Activated CD8-positive, alpha-beta memory T cell treated with anti-CD3 and anti-CD28 coated beads, Interleukin-2, amount 10 ng/mL, durations not matched to agents 7 days and 5 days (primary cell): ENCODE measurements around the gene CCDC51. TPM values are rescaled to one million over a fixed set of nuclear protein-coding genes. Genes with fewer than 3 reads are reported as not detected.

Experiments
- ATAC-seq: fragments of 150-1000 bp; cut with Tn5 transposase; one replicate; pipeline ENCODE4 v1.10.0; 2021; ENCODE audit warnings: moderate library complexity
- CTCF ChIA-PET: fragments of 350-600 bp; sonication (Branson Sonifier 250); formaldehyde crosslinking; loops from one replicate; lab custom pipeline; 2021; ENCODE audit warnings: antibody characterized with exemption; lab: Charles Lee
- DNase-seq: peaks from one replicate; pipeline ENCODE4 v3.0.0-alpha.2; 2020
- H3K27ac Mint-ChIP-seq: one replicate; pipeline ENCODE4 v1.8.0; 2021; ENCODE audit warnings: mild to moderate bottlenecking, mixed read lengths
- H3K27me3 Mint-ChIP-seq: one replicate; pipeline ENCODE4 v1.8.0; 2021; ENCODE audit warnings: mixed read lengths
- H3K36me3 Mint-ChIP-seq: one replicate; pipeline ENCODE4 v1.8.0; 2021; ENCODE audit warnings: mild to moderate bottlenecking, mixed read lengths
- H3K4me1 Mint-ChIP-seq: one replicate; pipeline ENCODE4 v1.8.0; 2021; ENCODE audit warnings: mixed read lengths
- H3K4me3 Mint-ChIP-seq: one replicate; pipeline ENCODE4 v1.8.0; 2021; ENCODE audit warnings: mild to moderate bottlenecking, moderate library complexity, mixed read lengths
- H3K9me3 Mint-ChIP-seq: one replicate; pipeline ENCODE4 v1.8.0; 2022; ENCODE audit warnings: low read depth, mixed read lengths
- total RNA-seq, 2 experiments: library from RNA; stranded (reverse); gene quantifications; one replicate each; pipeline ENCODE4 v1.2.3, GENCODE V29; 2021

Gene CCDC51
- total RNA-seq, 2 experiments from 2014 or later, result 18.4 to 21.9 TPM

- H3K9me3 Mint-ChIP-seq, result no peaks in the 10 kb centered on the region
- H3K4me1 Mint-ChIP-seq, result peaks cover 38% of the 10 kb centered on the region
- H3K4me3 Mint-ChIP-seq, result no peak overlapping the region
- no peak overlapping the region for H3K27ac Mint-ChIP-seq
- CTCF ChIA-PET, result interaction anchor here (3.0 to 6.3 kb wide), 5 partner anchors 13 to 121 kb away, joined by 55 to 176 read pairs (median 110); partner anchors contain the start of genes ATRIP, PFKFB4 and SHISA5
- ATAC-seq (no peak), DNase-seq (no peak)
- H3K27me3 Mint-ChIP-seq, result no peaks in the 10 kb centered on the region
- H3K36me3 Mint-ChIP-seq, result peaks cover 23% of the 10 kb centered on the region
Observed at GRCh38 chr3:48437812-48438211, 2.1 kb downstream of the CCDC51 start.

- no peak overlapping the region for H3K4me3 Mint-ChIP-seq
Observed at GRCh38 chr3:48436855-48437254, 3.1 kb downstream of the CCDC51 start.

GRCh38 chr3:48436477-48436787, 3.5 kb downstream of the CCDC51 start:
- no peaks in the 10 kb centered on the region for H3K27me3 Mint-ChIP-seq
- H3K4me3 Mint-ChIP-seq, result no peak overlapping the region
- peaks cover 16% of the 10 kb centered on the region for H3K36me3 Mint-ChIP-seq

More at GRCh38 chr3:48436855-48437254, 3.1 kb downstream of the CCDC51 start:
- ATAC-seq, result no peak
- peaks cover 16% of the 10 kb centered on the region for H3K36me3 Mint-ChIP-seq
- no peaks in the 10 kb centered on the region for H3K27me3 Mint-ChIP-seq
- CTCF ChIA-PET, result interaction anchor here (0.7 to 6.3 kb wide), 42 partner anchors 9 to 249 kb away, joined by 3 to 176 read pairs (median 14); partner anchors contain the start of genes ATRIP, CDC25A, NME6 and PFKFB4
- no peak for DNase-seq
- H3K9me3 Mint-ChIP-seq, result no peaks in the 10 kb centered on the region
- H3K27ac Mint-ChIP-seq, result no peak overlapping the region
- peaks cover 35% of the 10 kb centered on the region for H3K4me1 Mint-ChIP-seq

GRCh38 chr3:48435774-48436476, 4.0 kb downstream of the CCDC51 start:
- peaks cover 16% of the 10 kb centered on the region for H3K36me3 Mint-ChIP-seq
- CTCF ChIA-PET, result interaction anchor here (0.6 to 6.3 kb wide), 97 partner anchors 8 to 820 kb away, joined by 3 to 176 read pairs (median 6); partner anchors contain the start of genes ATRIP, CDC25A, IP6K2 and NME6
- DNase-seq, result peak; percentile 90

More at GRCh38 chr3:48436477-48436787, 3.5 kb downstream of the CCDC51 start:
- Mint-ChIP-seq H3K9me3 (no peaks in the 10 kb centered on the region), H3K4me1 (peaks cover 34% of the 10 kb centered on the region), H3K27ac (no peak overlapping the region)
- ATAC-seq (no peak), DNase-seq (no peak)
- CTCF ChIA-PET, result interaction anchor here (0.6 to 6.3 kb wide), 94 partner anchors 9 to 820 kb away, joined by 3 to 176 read pairs (median 6); partner anchors contain the start of genes ATRIP, CDC25A, IP6K2 and NME6

GRCh38 chr3:48435223-48435595, 4.7 kb downstream of the CCDC51 start:
- ATAC-seq, result no peak
- Mint-ChIP-seq H3K36me3 (peaks cover 12% of the 10 kb centered on the region), H3K27me3 (no peaks in the 10 kb centered on the region), H3K9me3 (no peaks in the 10 kb centered on the region), H3K4me1 (peaks cover 37% of the 10 kb centered on the region), H3K4me3 (no peak overlapping the region), H3K27ac (no peak overlapping the region)
- CTCF ChIA-PET, result interaction anchor here (0.6 to 6.3 kb wide), 51 partner anchors 7 to 268 kb away, joined by 3 to 176 read pairs (median 9); partner anchors contain the start of genes ATRIP, NME6, PFKFB4 and SHISA5
- no peak for DNase-seq

More at GRCh38 chr3:48435774-48436476, 4.0 kb downstream of the CCDC51 start:
- H3K9me3 Mint-ChIP-seq, result no peaks in the 10 kb centered on the region
- ATAC-seq, result peak; percentile 38
- H3K4me1 Mint-ChIP-seq, result peaks cover 34% of the 10 kb centered on the region
- no peak overlapping the region for H3K4me3 Mint-ChIP-seq
- no peaks in the 10 kb centered on the region for H3K27me3 Mint-ChIP-seq
- no peak overlapping the region for H3K27ac Mint-ChIP-seq

- Mint-ChIP-seq H3K36me3 (peaks cover 10% of the 10 kb centered on the region), H3K4me1 (peaks cover 34% of the 10 kb centered on the region)
Observed at GRCh38 chr3:48434591-48435222, 5.2 kb downstream of the CCDC51 start.

GRCh38 chr3:48433472-48434118, 6.3 kb downstream of the CCDC51 start:
- Mint-ChIP-seq H3K36me3 (peaks cover 9% of the 10 kb centered on the region), H3K4me1 (peaks cover 26% of the 10 kb centered on the region), H3K4me3 (no peak overlapping the region), H3K27me3 (peaks cover 2% of the 10 kb centered on the region), H3K27ac (no peak overlapping the region), H3K9me3 (no peaks in the 10 kb centered on the region)
- ATAC-seq (no peak), DNase-seq (no peak)
- CTCF ChIA-PET, result interaction anchor here (0.7 to 6.3 kb wide), 17 partner anchors 15 to 242 kb away, joined by 3 to 176 read pairs (median 5); partner anchors contain the start of genes ATRIP, NME6 and PFKFB4

More at GRCh38 chr3:48434591-48435222, 5.2 kb downstream of the CCDC51 start:
- no peak for DNase-seq
- no peak for ATAC-seq
- H3K27me3 Mint-ChIP-seq, result peaks cover 2% of the 10 kb centered on the region
- no peak overlapping the region for H3K4me3 Mint-ChIP-seq
- H3K27ac Mint-ChIP-seq, result no peak overlapping the region
- H3K9me3 Mint-ChIP-seq, result no peaks in the 10 kb centered on the region
- CTCF ChIA-PET, result interaction anchor here (0.7 to 6.3 kb wide), 11 partner anchors 16 to 202 kb away, joined by 3 to 176 read pairs (median 31); partner anchors contain the start of genes ATRIP, NME6 and SHISA5

- DNase-seq (no peak), ATAC-seq (no peak)
- H3K9me3 Mint-ChIP-seq, result no peaks in the 10 kb centered on the region
- peaks cover 18% of the 10 kb centered on the region for H3K4me1 Mint-ChIP-seq
- H3K27ac Mint-ChIP-seq, result no peak overlapping the region
- CTCF ChIA-PET, result interaction anchor here (1.0 to 6.3 kb wide), 14 partner anchors 9 to 241 kb away, joined by 3 to 176 read pairs (median 6); partner anchors contain the start of genes ATRIP and PFKFB4
- H3K4me3 Mint-ChIP-seq, result no peak overlapping the region
- H3K36me3 Mint-ChIP-seq, result peaks cover 9% of the 10 kb centered on the region
- peaks cover 11% of the 10 kb centered on the region for H3K27me3 Mint-ChIP-seq
Observed at GRCh38 chr3:48432411-48433371, 7.2 kb downstream of the CCDC51 start.

- CTCF ChIA-PET, result interaction anchor here (0.8 to 6.3 kb wide), 3 partner anchors 20 to 138 kb away, joined by 3 to 176 read pairs (median 9); partner anchors contain the start of gene ATRIP
- H3K9me3 Mint-ChIP-seq, result no peaks in the 10 kb centered on the region
- H3K4me3 Mint-ChIP-seq, result peak overlapping the region; percentile 68
- H3K36me3 Mint-ChIP-seq, result peaks cover 9% of the 10 kb centered on the region
- H3K27ac Mint-ChIP-seq, result no peak overlapping the region
- H3K27me3 Mint-ChIP-seq, result peaks cover 20% of the 10 kb centered on the region
- peaks cover 16% of the 10 kb centered on the region for H3K4me1 Mint-ChIP-seq
- no peak for DNase-seq
- no peak for ATAC-seq
Observed at GRCh38 chr3:48431224-48432029, 8.5 kb downstream of the CCDC51 start.

- Mint-ChIP-seq H3K9me3 (no peaks in the 10 kb centered on the region), H3K4me1 (peaks cover 16% of the 10 kb centered on the region), H3K36me3 (peaks cover 9% of the 10 kb centered on the region), H3K27ac (no peak overlapping the region), H3K4me3 (peak overlapping the region; percentile 68), H3K27me3 (peaks cover 20% of the 10 kb centered on the region)
- ATAC-seq (no peak), DNase-seq (no peak)
- CTCF ChIA-PET, result interaction anchor here (0.8 to 2.3 kb wide), 4 partner anchors 9 to 193 kb away, joined by 3 to 9 read pairs (median 4); partner anchors contain the start of genes CCDC51 and TMA7
Observed at GRCh38 chr3:48430708-48431101, 9.2 kb downstream of the CCDC51 start.

- CTCF ChIA-PET, result interaction anchor here (0.6 to 2.3 kb wide), 5 partner anchors 10 to 193 kb away, joined by 3 to 9 read pairs (median 3); partner anchors contain the start of genes CCDC51, TMA7 and UQCRC1
- no peaks in the 10 kb centered on the region for H3K9me3 Mint-ChIP-seq
- H3K4me3 Mint-ChIP-seq, result peak within 1 kb of the TSS; percentile 68
- H3K36me3 Mint-ChIP-seq, result peaks cover 9% of the 10 kb centered on the region
- DNase-seq (no peak), ATAC-seq (peak; percentile 6)
- no peak within 1 kb of the TSS for H3K27ac Mint-ChIP-seq
- peaks cover 16% of the 10 kb centered on the region for H3K4me1 Mint-ChIP-seq
- H3K27me3 Mint-ChIP-seq, result peaks cover 20% of the 10 kb centered on the region
Observed at GRCh38 chr3:48429960-48430707, 9.8 kb downstream of the CCDC51 start, which contains the start of gene PLXNB1. Gene PLXNB1, minus strand, starts transcription at chr3:48430086. Its CDS starts 5,475 bp downstream, at chr3:48424611.
